NCI-H1694 treated with DMSO at 0.1 percent for 48 hours (cell line): Measurements from ENCODE around the gene MICAL2.

Source experiments
- DNase-seq: peaks from one replicate; lab custom pipeline; 2025; lab: John Stamatoyannopoulos, UW

The MICAL2 gene

GRCh38 chr11:12229450-12230229, 119.2 kb downstream of the MICAL2 start:
- DNase-seq: no peak

- DNase-seq: no peak
Observed at GRCh38 chr11:12232160-12232559, 121.8 kb downstream of the MICAL2 start.

GRCh38 chr11:12232817-12233601, 122.6 kb downstream of the MICAL2 start:
- DNase-seq: no peak

GRCh38 chr11:12233602-12233925, 123.2 kb downstream of the MICAL2 start:
- no peak for DNase-seq

- no peak for DNase-seq
Observed at GRCh38 chr11:12234221-12234620, 123.8 kb downstream of the MICAL2 start.

- DNase-seq: no peak
Observed at GRCh38 chr11:12235080-12235479, 124.7 kb downstream of the MICAL2 start.

- peak; percentile 89 for DNase-seq
Observed at GRCh38 chr11:12235553-12235946, 125.2 kb downstream of the MICAL2 start.

- DNase-seq: peak; percentile 89
Observed at GRCh38 chr11:12235947-12236743, 125.8 kb downstream of the MICAL2 start.

GRCh38 chr11:12236744-12237101, 126.3 kb downstream of the MICAL2 start:
- no peak for DNase-seq

GRCh38 chr11:12237381-12237784, 127.0 kb downstream of the MICAL2 start:
- DNase-seq: no peak

GRCh38 chr11:12238420-12238819, 128.0 kb downstream of the MICAL2 start:
- no peak for DNase-seq

- no peak for DNase-seq
Observed at GRCh38 chr11:12239396-12239795, 129.0 kb downstream of the MICAL2 start.

- no peak for DNase-seq
Observed at GRCh38 chr11:12239804-12240371, 129.5 kb downstream of the MICAL2 start.

GRCh38 chr11:12240677-12241076, 130.3 kb downstream of the MICAL2 start:
- DNase-seq: no peak

GRCh38 chr11:12241401-12241800, 131.0 kb downstream of the MICAL2 start:
- DNase-seq: no peak

GRCh38 chr11:12241971-12242672, 131.7 kb downstream of the MICAL2 start:
- DNase-seq: no peak

- DNase-seq: no peak
Observed at GRCh38 chr11:12242966-12243365, 132.6 kb downstream of the MICAL2 start.

- DNase-seq: peak; percentile 96
Observed at GRCh38 chr11:12243486-12243885, 133.1 kb downstream of the MICAL2 start.

- peak; percentile 93 for DNase-seq
Observed at GRCh38 chr11:12243911-12244550, 133.6 kb downstream of the MICAL2 start.

- peak; percentile 85 for DNase-seq
Observed at GRCh38 chr11:12245091-12245490, 134.7 kb downstream of the MICAL2 start.

- DNase-seq: peak; percentile 31
Observed at GRCh38 chr11:12245549-12246016, 135.2 kb downstream of the MICAL2 start.
